HEK293 (cell line): ENCODE data around the gene NEURL2.

ENCODE experiments used
- CTCF ChIP-seq: fragments of 450-650 bp; formaldehyde crosslinking; IDR thresholded peaks from 2 replicates; pipeline ENCODE4 v1.5.1; 2016; ENCODE audit warnings: missing biosample characterization, missing genetic modification characterization
- IKZF3 ChIP-seq: fragments of 450-650 bp; IDR thresholded peaks from 2 replicates; pipeline ENCODE4 v1.5.0; 2018; ENCODE audit warnings: missing biosample characterization, mild to moderate bottlenecking, missing genetic modification characterization, moderate library complexity
- MZF1 ChIP-seq: fragments of 450-650 bp; formaldehyde crosslinking; IDR thresholded peaks from 2 replicates; pipeline ENCODE4 v1.5.1; 2017; ENCODE audit warnings: missing biosample characterization, missing genetic modification characterization, borderline replicate concordance
- REPIN1 ChIP-seq: fragments of 450-650 bp; formaldehyde crosslinking; IDR thresholded peaks from 2 replicates; pipeline ENCODE4 v1.5.1; 2017; ENCODE audit warnings: missing biosample characterization, missing genetic modification characterization, low read depth
- SP2 ChIP-seq: fragments of 450-650 bp; formaldehyde crosslinking; IDR thresholded peaks from 2 replicates; pipeline ENCODE4 v1.5.1; 2016; ENCODE audit warnings: missing biosample characterization, missing genetic modification characterization
- ZBTB8A ChIP-seq: fragments of 450-650 bp; formaldehyde crosslinking; IDR thresholded peaks from 2 replicates; pipeline ENCODE4 v1.5.1; 2016; ENCODE audit warnings: missing biosample characterization, missing genetic modification characterization
- ZNF366 ChIP-seq: fragments of 450-650 bp; formaldehyde crosslinking; conservative IDR thresholded peaks from 2 replicates; pipeline ENCODE4 v1.5.1; 2016; ENCODE audit warnings: missing biosample characterization, missing genetic modification characterization
- ZNF404 ChIP-seq: fragments of 450-650 bp; formaldehyde crosslinking; IDR thresholded peaks from 2 replicates; pipeline ENCODE4 v1.5.1; 2017; ENCODE audit warnings: missing biosample characterization, missing genetic modification characterization
- ZNF501 ChIP-seq: fragments of 450-650 bp; formaldehyde crosslinking; IDR thresholded peaks from 2 replicates; pipeline ENCODE4 v1.5.1; 2016; ENCODE audit warnings: missing biosample characterization, missing genetic modification characterization
- ZNF670 ChIP-seq: fragments of 450-650 bp; formaldehyde crosslinking; IDR thresholded peaks from 2 replicates; pipeline ENCODE4 v1.5.1; 2016; ENCODE audit warnings: missing biosample characterization, missing genetic modification characterization, low read depth
- ZNF747 ChIP-seq: fragments of 450-650 bp; formaldehyde crosslinking; IDR thresholded peaks from 2 replicates; pipeline ENCODE4 v1.5.1; 2016; ENCODE audit warnings: missing biosample characterization, missing genetic modification characterization
- ZSCAN30 ChIP-seq: fragments of 450-650 bp; IDR thresholded peaks from 2 replicates; pipeline ENCODE4 v1.5.1; 2018; ENCODE audit warnings: missing biosample characterization, mild to moderate bottlenecking, missing genetic modification characterization, moderate library complexity
- ZSCAN5A ChIP-seq: fragments of 450-650 bp; formaldehyde crosslinking; IDR thresholded peaks from 2 replicates; pipeline ENCODE4 v1.5.1; 2016; ENCODE audit warnings: missing biosample characterization, missing genetic modification characterization

DNA sequence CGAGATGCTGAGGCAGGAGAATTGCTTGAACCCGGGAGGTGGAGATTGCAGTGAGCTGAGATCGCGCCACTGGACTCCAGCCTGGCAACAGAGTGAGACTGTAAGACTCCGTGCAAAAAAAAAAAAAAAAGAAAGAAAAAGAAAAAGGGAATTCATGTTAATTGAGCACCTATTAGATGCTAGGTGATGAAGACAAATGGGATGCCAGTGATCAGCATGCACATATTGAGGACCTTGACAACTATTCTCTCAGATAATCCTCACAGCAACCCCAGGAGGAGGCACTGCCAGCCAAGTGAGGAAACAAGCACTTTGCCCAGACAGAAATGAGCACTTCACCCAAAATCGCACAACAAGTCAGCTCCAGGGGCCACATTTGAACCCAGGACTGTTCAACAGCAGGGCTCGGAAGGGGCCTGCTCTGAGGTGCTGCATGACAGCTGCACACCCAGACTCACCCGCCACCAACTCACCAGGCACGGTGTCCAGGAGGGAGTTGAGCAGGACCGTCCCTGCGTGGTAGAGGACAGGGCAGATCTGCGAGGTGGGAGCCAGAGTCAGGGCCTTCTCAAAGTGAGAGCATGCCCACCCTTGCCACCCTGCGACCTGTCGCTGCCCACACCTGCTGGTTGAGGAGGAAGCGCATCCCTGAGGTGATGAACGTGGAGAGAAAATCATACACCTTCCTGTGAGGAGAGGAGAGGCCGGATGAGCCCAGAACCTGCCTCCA, 16.4 kb upstream of the NEURL2 start:
- TF ChIP-seq ZNF501 (tag by site-specific recombination) (no peak), IKZF3 (tag by site-specific recombination) (no peak), REPIN1 (no peak), MZF1 (no peak), ZNF366 (tag by site-specific recombination) (no peak), ZNF747 (tag by site-specific recombination) (no peak), CTCF (tag by site-specific recombination) (no peak), ZBTB8A (tag by site-specific recombination) (no peak), ZSCAN5A (no peak), ZSCAN30 (tag by site-specific recombination) (no peak), ZNF404 (tag by site-specific recombination) (no peak), ZNF670 (no peak), SP2 (tag by site-specific recombination) (no peak)
